ENCODE measurements around the gene NPC1L1.

Gene NPC1L1

DNA sequence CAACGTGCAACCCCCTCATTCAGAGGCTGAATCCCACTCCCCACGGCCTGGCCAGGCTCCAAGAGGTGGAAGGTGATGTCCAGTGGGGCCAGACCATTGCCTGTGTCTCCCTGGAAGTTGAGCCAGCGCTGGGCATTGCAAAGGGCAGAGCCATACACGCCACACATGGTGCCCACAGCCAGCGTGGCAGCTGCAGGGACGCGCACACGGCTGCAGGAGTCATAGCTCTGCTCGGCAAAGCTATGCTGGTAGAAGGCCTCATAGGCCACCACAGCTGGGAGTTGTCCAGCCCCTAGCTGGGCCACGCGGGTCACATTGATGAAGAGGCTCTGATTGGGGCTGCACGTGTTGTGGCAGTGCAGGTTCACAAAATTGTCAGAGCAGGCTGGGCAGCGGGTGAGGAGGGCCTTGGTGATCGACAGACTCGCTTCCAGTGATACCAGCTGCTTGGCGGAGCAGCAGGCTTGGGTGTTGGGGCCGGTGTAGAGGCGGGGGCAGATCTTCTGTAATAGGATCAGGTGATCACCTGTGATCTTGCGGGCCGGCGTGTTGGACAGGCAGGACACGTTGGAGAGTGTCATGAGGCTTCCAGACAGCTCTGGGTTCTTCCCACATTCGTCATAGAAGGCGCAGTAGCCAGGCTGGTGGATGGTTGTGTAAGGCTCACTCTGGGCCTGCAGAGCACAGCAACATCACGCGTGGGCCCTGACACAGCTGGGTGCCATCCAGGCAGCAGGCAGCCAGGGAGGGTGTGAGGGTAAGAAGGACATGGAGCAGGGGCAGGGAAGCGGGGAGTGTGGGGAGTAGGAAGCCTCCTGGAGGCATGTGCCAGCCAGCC is 1.2 kb downstream of the NPC1L1 start:
- H3K27me3 ChIP-seq (ENCODE audit: insufficient read depth, poor library complexity, severe bottlenecking) = no peaks in the 10 kb centered on the region
- H3K4me3 ChIP-seq (replicated peaks; ENCODE audit: insufficient read depth, low read length) = no peak overlapping the region
- no peak for DNase-seq (ENCODE audit: low read depth in 1 of 2, low spot score in 1 of 2)
- no peak overlapping the region for H3K27ac ChIP-seq (replicated peaks)
- TF ChIP-seq GABPA (IDR thresholded peaks at IDR 0.05; ENCODE audit: low read depth) = no peak
- TF ChIP-seq, protein P1, sequence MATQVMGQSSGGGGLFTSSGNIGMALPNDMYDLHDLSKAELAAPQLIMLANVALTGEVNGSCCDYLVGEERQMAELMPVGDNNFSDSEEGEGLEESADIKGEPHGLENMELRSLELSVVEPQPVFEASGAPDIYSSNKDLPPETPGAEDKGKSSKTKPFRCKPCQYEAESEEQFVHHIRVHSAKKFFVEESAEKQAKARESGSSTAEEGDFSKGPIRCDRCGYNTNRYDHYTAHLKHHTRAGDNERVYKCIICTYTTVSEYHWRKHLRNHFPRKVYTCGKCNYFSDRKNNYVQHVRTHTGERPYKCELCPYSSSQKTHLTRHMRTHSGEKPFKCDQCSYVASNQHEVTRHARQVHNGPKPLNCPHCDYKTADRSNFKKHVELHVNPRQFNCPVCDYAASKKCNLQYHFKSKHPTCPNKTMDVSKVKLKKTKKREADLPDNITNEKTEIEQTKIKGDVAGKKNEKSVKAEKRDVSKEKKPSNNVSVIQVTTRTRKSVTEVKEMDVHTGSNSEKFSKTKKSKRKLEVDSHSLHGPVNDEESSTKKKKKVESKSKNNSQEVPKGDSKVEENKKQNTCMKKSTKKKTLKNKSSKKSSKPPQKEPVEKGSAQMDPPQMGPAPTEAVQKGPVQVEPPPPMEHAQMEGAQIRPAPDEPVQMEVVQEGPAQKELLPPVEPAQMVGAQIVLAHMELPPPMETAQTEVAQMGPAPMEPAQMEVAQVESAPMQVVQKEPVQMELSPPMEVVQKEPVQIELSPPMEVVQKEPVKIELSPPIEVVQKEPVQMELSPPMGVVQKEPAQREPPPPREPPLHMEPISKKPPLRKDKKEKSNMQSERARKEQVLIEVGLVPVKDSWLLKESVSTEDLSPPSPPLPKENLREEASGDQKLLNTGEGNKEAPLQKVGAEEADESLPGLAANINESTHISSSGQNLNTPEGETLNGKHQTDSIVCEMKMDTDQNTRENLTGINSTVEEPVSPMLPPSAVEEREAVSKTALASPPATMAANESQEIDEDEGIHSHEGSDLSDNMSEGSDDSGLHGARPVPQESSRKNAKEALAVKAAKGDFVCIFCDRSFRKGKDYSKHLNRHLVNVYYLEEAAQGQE (IDR thresholded peaks at IDR 0.05; ENCODE audit: insufficient replicate concordance, low read depth) = no peak
- TF ChIP-seq POLR2AphosphoS5 (IDR thresholded peaks at IDR 0.05; ENCODE audit: low read depth) = no peak
- TF ChIP-seq SPI1 (IDR thresholded peaks at IDR 0.05; ENCODE audit: borderline replicate concordance, low read depth) = no peak
- TF ChIP-seq, protein P2, sequence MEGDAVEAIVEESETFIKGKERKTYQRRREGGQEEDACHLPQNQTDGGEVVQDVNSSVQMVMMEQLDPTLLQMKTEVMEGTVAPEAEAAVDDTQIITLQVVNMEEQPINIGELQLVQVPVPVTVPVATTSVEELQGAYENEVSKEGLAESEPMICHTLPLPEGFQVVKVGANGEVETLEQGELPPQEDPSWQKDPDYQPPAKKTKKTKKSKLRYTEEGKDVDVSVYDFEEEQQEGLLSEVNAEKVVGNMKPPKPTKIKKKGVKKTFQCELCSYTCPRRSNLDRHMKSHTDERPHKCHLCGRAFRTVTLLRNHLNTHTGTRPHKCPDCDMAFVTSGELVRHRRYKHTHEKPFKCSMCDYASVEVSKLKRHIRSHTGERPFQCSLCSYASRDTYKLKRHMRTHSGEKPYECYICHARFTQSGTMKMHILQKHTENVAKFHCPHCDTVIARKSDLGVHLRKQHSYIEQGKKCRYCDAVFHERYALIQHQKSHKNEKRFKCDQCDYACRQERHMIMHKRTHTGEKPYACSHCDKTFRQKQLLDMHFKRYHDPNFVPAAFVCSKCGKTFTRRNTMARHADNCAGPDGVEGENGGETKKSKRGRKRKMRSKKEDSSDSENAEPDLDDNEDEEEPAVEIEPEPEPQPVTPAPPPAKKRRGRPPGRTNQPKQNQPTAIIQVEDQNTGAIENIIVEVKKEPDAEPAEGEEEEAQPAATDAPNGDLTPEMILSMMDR (IDR thresholded peaks at IDR 0.05; ENCODE audit: insufficient read depth, low read length) = no peak

DNA sequence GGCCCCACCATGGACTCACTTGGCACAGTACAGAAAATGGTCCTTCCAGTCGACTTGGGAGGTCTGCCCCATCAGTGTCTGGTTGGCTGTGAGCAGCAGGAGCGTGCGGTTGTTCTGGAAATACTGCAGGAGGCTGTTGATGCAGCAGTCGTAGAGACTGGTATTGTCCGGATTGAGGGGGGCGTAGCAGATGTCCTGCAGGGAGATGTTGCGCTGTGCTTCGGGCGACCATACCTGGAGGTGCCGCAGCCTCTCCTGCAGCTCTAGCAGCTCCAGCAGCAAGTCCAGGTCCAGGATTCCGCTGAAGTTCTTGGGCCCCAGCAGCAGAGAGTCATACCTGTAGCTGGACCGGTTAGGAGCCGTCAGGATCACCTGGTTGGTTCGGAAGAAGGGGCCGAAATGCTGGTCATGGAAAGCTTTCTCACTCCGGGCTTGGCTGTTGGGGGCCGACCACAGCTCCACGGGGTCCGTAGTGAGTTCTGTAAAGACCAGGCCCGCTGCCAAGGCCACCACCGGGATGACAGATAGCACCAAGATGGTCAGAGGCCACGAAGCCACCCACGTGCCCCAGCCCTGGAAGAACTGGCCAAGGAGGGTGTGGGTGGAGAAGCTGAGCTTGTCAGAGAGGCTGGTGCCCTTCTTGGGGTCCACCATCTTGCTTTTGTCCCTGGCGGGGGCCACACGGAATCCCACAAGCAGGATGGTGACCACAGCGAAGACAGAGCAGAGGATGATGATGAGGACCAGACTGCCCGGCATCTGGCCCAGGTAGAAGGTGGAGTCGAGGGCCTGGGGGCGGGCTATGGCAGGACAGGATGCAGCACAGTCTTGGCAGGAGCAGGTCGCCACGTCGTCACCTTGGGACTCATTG is 2.1 kb downstream of the NPC1L1 start:
- Histone ChIP-seq H3K27me3 (ENCODE audit: insufficient read depth, poor library complexity, severe bottlenecking) (no peaks in the 10 kb centered on the region), H3K27ac (replicated peaks) (no peak overlapping the region), H3K4me3 (replicated peaks; ENCODE audit: insufficient read depth, low read length) (no peak overlapping the region)
- DNase-seq (ENCODE audit: low read depth in 1 of 2, low spot score in 1 of 2) = no peak
- no peak for TF ChIP-seq SPI1 (IDR thresholded peaks at IDR 0.05; ENCODE audit: borderline replicate concordance, low read depth)
- TF ChIP-seq GABPA (IDR thresholded peaks at IDR 0.05; ENCODE audit: low read depth) = no peak
- TF ChIP-seq, protein P2 (IDR thresholded peaks at IDR 0.05; ENCODE audit: insufficient read depth, low read length) = no peak
- TF ChIP-seq POLR2AphosphoS5 (IDR thresholded peaks at IDR 0.05; ENCODE audit: low read depth) = no peak
- TF ChIP-seq, protein P1 (IDR thresholded peaks at IDR 0.05; ENCODE audit: insufficient replicate concordance, low read depth) = no peak

DNA sequence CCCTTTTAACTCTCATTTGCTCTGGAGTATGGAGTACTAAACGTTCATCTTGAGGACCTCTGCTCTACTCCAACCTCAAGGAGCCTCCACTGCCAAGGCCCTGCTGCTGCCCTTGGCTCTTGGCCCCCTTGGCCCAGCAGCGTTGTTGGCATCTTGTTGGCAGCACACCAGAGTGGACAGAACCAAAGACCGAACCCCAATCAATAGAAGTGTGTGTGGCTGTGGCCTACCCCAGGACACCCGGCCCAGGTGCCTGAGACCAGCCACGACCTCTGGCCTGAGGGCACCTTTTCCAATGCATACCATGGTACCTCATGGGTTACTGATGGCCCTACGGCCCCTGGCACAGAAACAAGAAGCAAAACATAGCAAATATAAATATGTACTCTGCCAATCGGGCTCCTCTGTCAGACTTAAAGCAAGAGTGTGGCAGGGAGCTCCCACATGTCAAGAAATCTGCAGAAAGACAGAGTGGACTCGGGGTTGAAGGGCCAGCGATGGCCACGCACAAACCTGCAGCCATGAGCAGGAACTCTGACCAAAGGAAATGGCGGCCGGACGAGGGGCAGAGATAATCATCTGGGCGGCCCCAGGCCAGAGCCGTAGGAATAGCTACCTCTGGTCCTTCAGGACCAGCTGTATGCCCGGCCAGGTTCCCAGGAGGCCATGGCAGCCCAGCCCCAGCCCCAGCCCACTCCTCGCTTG is 2.9 kb downstream of the NPC1L1 start:
- no peaks in the 10 kb centered on the region for H3K27me3 ChIP-seq (ENCODE audit: insufficient read depth, poor library complexity, severe bottlenecking)
- no peak overlapping the region for H3K27ac ChIP-seq (replicated peaks)
- TF ChIP-seq GABPA (IDR thresholded peaks at IDR 0.05; ENCODE audit: low read depth) = no peak
- TF ChIP-seq, protein P2 (IDR thresholded peaks at IDR 0.05; ENCODE audit: insufficient read depth, low read length) = no peak
- TF ChIP-seq POLR2AphosphoS5 (IDR thresholded peaks at IDR 0.05; ENCODE audit: low read depth) = no peak
- no peak for TF ChIP-seq SPI1 (IDR thresholded peaks at IDR 0.05; ENCODE audit: borderline replicate concordance, low read depth)
- TF ChIP-seq, protein P1 (IDR thresholded peaks at IDR 0.05; ENCODE audit: insufficient replicate concordance, low read depth) = no peak
- no peak overlapping the region for H3K4me3 ChIP-seq (replicated peaks; ENCODE audit: insufficient read depth, low read length)
- no peak for DNase-seq (ENCODE audit: low read depth in 1 of 2, low spot score in 1 of 2)
